Measurements from ENCODE around the gene RCAN1. TPM values are rescaled to one million over a fixed set of nuclear protein-coding genes. Genes with fewer than 3 reads are reported as not detected.

The RCAN1 gene
- polyA plus RNA-seq, 1 donor (not counting 4 experiments of a cell fraction or from before 2014, with no cell fraction given): 21.3 TPM

DNA sequence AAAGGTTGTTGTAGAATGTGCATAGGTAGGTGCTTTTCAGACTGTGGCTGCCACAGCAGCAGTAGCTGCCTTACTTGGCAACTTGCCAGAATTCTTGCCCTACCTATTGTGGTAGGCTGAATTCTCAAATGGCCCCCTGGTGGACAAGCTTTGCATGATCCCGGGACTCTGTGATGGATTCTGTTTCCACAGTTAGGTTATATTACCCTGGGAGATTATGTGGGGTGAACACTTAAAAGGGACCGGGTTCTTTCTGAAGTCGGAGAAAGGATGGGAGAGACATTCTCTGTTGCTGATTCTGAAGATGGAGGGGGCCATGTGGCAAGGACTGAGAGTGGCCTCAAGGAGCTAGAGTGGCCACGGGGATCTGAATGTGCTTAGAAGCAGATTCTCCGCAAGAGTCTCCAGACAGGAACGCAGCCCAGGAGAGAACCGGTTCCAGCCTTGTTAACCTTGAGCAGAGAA, 70.8 kb downstream of the RCAN1 start:
- FAIRE-seq (peak; percentile 75), DNase-seq (ENCODE audit: low read depth, low spot score) (peak; percentile 61)
- H3K27ac ChIP-seq (ENCODE audit: control insufficient read depth, insufficient read depth, low read length): no peak overlapping the region

DNA sequence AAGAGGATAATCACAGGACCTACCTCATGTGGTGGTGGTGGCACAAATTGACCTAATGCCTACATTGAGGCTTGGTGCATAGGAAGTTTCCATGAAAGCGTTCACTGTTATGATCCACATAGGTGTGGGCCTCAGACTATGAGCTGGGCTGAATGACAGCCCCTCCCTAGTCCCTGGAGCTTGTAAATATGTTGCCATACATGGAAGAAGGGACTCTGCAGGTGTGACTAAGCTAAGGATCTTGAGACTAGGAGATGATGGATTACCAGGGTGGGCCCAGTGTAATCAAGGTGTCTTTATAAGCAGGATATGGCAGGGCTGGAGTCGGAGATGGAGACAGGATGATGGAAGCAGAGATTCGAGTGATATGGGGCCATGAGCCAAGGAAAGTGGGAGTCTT, 71.9 kb downstream of the RCAN1 start:
- no peak overlapping the region for H3K9ac ChIP-seq (ENCODE audit: control insufficient read depth, extremely low read depth, insufficient read depth, low read length)
- TF ChIP-seq EZH2 (IDR thresholded peaks at IDR 0.05; ENCODE audit: low read length): no peak
- TF ChIP-seq, protein P1, sequence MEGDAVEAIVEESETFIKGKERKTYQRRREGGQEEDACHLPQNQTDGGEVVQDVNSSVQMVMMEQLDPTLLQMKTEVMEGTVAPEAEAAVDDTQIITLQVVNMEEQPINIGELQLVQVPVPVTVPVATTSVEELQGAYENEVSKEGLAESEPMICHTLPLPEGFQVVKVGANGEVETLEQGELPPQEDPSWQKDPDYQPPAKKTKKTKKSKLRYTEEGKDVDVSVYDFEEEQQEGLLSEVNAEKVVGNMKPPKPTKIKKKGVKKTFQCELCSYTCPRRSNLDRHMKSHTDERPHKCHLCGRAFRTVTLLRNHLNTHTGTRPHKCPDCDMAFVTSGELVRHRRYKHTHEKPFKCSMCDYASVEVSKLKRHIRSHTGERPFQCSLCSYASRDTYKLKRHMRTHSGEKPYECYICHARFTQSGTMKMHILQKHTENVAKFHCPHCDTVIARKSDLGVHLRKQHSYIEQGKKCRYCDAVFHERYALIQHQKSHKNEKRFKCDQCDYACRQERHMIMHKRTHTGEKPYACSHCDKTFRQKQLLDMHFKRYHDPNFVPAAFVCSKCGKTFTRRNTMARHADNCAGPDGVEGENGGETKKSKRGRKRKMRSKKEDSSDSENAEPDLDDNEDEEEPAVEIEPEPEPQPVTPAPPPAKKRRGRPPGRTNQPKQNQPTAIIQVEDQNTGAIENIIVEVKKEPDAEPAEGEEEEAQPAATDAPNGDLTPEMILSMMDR (optimal IDR thresholded peaks at IDR 0.05 in 1 of 3, IDR thresholded peaks at IDR 0.05 in 1 of 3, conservative IDR thresholded peaks at IDR 0.05 in 1 of 3; ENCODE audit: extremely low read depth in 1 of 3, insufficient read depth in 2 of 3, low read length in 3 of 3): no peak
- no peak for FAIRE-seq
- no peaks in the 10 kb centered on the region for H3K27me3 ChIP-seq (ENCODE audit: control insufficient read depth, extremely low read depth, insufficient read depth, low read length)
- no peak overlapping the region for H3K4me2 ChIP-seq (ENCODE audit: control insufficient read depth, extremely low read depth, insufficient read depth, low read depth, low read length)
- no peaks in the 10 kb centered on the region for H3K9me1 ChIP-seq (ENCODE audit: control insufficient read depth, extremely low read depth, insufficient read depth, low read length)
- no peak overlapping the region for H2AFZ ChIP-seq (ENCODE audit: control insufficient read depth, low read length)
- H3K4me1 ChIP-seq (ENCODE audit: control insufficient read depth, extremely low read depth, insufficient read depth, low read length): peaks cover 10% of the 10 kb centered on the region
- H3K36me3 ChIP-seq (ENCODE audit: control insufficient read depth in 2 of 2, extremely low read depth in 1 of 2, insufficient read depth in 2 of 2, low read length in 2 of 2): no peaks in the 10 kb centered on the region
- no peaks in the 10 kb centered on the region for H3K79me2 ChIP-seq (ENCODE audit: control insufficient read depth, insufficient read depth, low read length)
- H3K27ac ChIP-seq (ENCODE audit: control insufficient read depth, insufficient read depth, low read length): no peak overlapping the region
- H4K20me1 ChIP-seq (ENCODE audit: control insufficient read depth, extremely low read depth, insufficient read depth, low read length): no peaks in the 10 kb centered on the region
- dilution Hi-C loops (cut with MboI; ENCODE audit: extremely low pct_ligation_motif_present, low sequenced_read_pairs): no loop called here
- no peak overlapping the region for H3K4me3 ChIP-seq (ENCODE audit: control insufficient read depth in 2 of 3, extremely low read depth in 1 of 3, insufficient read depth in 2 of 3, low read depth in 1 of 3, low read length in 3 of 3)
- no peaks in the 10 kb centered on the region for H3K9me3 ChIP-seq (ENCODE audit: control insufficient read depth, low read depth, low read length)
- DNase-seq (ENCODE audit: low read depth, low spot score): no peak

More for the DNA sequence above, 70.8 kb downstream of the RCAN1 start:
- H2AFZ ChIP-seq (ENCODE audit: control insufficient read depth, low read length): no peak overlapping the region
- dilution Hi-C loops (cut with MboI; ENCODE audit: extremely low pct_ligation_motif_present, low sequenced_read_pairs): no loop called here
- TF ChIP-seq, protein P1 (optimal IDR thresholded peaks at IDR 0.05 in 1 of 3, IDR thresholded peaks at IDR 0.05 in 1 of 3, conservative IDR thresholded peaks at IDR 0.05 in 1 of 3; ENCODE audit: extremely low read depth in 1 of 3, insufficient read depth in 2 of 3, low read length in 3 of 3): peak; percentile 70 to 82 (median 70)
- TF ChIP-seq EZH2 (IDR thresholded peaks at IDR 0.05; ENCODE audit: low read length): no peak
- no peaks in the 10 kb centered on the region for H3K27me3 ChIP-seq (ENCODE audit: control insufficient read depth, extremely low read depth, insufficient read depth, low read length)
- no peaks in the 10 kb centered on the region for H4K20me1 ChIP-seq (ENCODE audit: control insufficient read depth, extremely low read depth, insufficient read depth, low read length)
- no peak overlapping the region for H3K4me3 ChIP-seq (ENCODE audit: control insufficient read depth in 2 of 3, extremely low read depth in 1 of 3, insufficient read depth in 2 of 3, low read depth in 1 of 3, low read length in 3 of 3)
- H3K9ac ChIP-seq (ENCODE audit: control insufficient read depth, extremely low read depth, insufficient read depth, low read length): no peak overlapping the region
- no peak overlapping the region for H3K4me2 ChIP-seq (ENCODE audit: control insufficient read depth, extremely low read depth, insufficient read depth, low read depth, low read length)
- H3K4me1 ChIP-seq (ENCODE audit: control insufficient read depth, extremely low read depth, insufficient read depth, low read length): peaks cover 10% of the 10 kb centered on the region
- H3K9me1 ChIP-seq (ENCODE audit: control insufficient read depth, extremely low read depth, insufficient read depth, low read length): no peaks in the 10 kb centered on the region
- no peaks in the 10 kb centered on the region for H3K79me2 ChIP-seq (ENCODE audit: control insufficient read depth, insufficient read depth, low read length)
- H3K36me3 ChIP-seq (ENCODE audit: control insufficient read depth in 2 of 2, extremely low read depth in 1 of 2, insufficient read depth in 2 of 2, low read length in 2 of 2): no peaks in the 10 kb centered on the region
- no peaks in the 10 kb centered on the region for H3K9me3 ChIP-seq (ENCODE audit: control insufficient read depth, low read depth, low read length)
